DND-41 (cell line): ENCODE measurements around the gene ZYG11A.
"Not testable (repeated sequence)": the region's sequence is repeated elsewhere in the genome, so short reads cannot be mapped to it uniquely, and the experiment has no call there.

Experiments used
- ATAC-seq: fragments of 200-7000 bp; cut with Tn5 transposase; 3 replicates; pipeline ENCODE4 v1.9.1; 2021; ENCODE audit warnings: low read depth; ENCODE audit not compliant: insufficient read depth
- DNase-seq: peaks from one replicate; pipeline ENCODE4 v3.0.0-alpha.2; 2020
- H2AFZ ChIP-seq: 2 replicates; pipeline ENCODE4 v1.6.0; 2012; ENCODE audit warnings: low read depth, low read length
- H3K27ac ChIP-seq: 2 replicates; pipeline ENCODE4 v1.5.1; 2012; ENCODE audit warnings: low read length, inconsistent platforms
- H3K27me3 ChIP-seq: fragments of 200-600 bp; sonication (generic); 2 replicates; pipeline ENCODE4 v1.6.0; 2012; ENCODE audit warnings: low read length, mild to moderate bottlenecking, inconsistent platforms; ENCODE audit not compliant: insufficient read depth, poor library complexity
- H3K36me3 ChIP-seq: 2 replicates; pipeline ENCODE4 v1.5.1; 2012; ENCODE audit warnings: low read length, inconsistent platforms; ENCODE audit not compliant: insufficient read depth
- H3K4me1 ChIP-seq: 2 replicates; pipeline ENCODE4 v1.5.1; 2012; ENCODE audit warnings: mild to moderate bottlenecking, low read length; ENCODE audit not compliant: insufficient read depth
- H3K4me2 ChIP-seq: 2 replicates; pipeline ENCODE4 v1.6.0; 2012; ENCODE audit warnings: mild to moderate bottlenecking, moderate library complexity, low read length, inconsistent platforms; ENCODE audit not compliant: insufficient read depth
- H3K4me3 ChIP-seq, 2 experiments: fragments of 200-600 bp in 1 of 2; shearing (Covaris generic) in 1 of 2; 2 replicates each; pipeline ENCODE4 v1.5.1; 2012 to 2016; ENCODE audit warnings: inconsistent platforms in 2 of 2, low read length in 2 of 2, mild to moderate bottlenecking in 2 of 2, low read depth in 1 of 2, moderate library complexity in 1 of 2
- H3K79me2 ChIP-seq: 2 replicates; pipeline ENCODE4 v1.6.0; 2012; ENCODE audit warnings: low read length, inconsistent platforms; ENCODE audit not compliant: insufficient read depth
- H3K9ac ChIP-seq: 2 replicates; pipeline ENCODE4 v1.6.0; 2012; ENCODE audit warnings: low read depth, mild to moderate bottlenecking, inconsistent platforms, low read length, moderate library complexity
- H3K9me3 ChIP-seq: 2 replicates; pipeline ENCODE4 v1.5.1; 2012; ENCODE audit warnings: low read length, moderate library complexity, mild to moderate bottlenecking, inconsistent platforms; ENCODE audit not compliant: insufficient read depth, severe bottlenecking
- H4K20me1 ChIP-seq: 2 replicates; pipeline ENCODE4 v1.6.0; 2012; ENCODE audit warnings: low read length; ENCODE audit not compliant: insufficient read depth
- EZH2 ChIP-seq: IDR thresholded peaks from 3 replicates; pipeline ENCODE4 v1.6.1; 2012; ENCODE audit warnings: borderline replicate concordance, low read depth, mild to moderate bottlenecking, moderate library complexity, low read length, inconsistent platforms; ENCODE audit not compliant: severe bottlenecking
- TF ChIP-seq, protein P1 (sequence below): IDR thresholded peaks from 2 replicates; pipeline ENCODE4 v1.5.1; 2012; ENCODE audit warnings: borderline replicate concordance, low read length, moderate library complexity, mild to moderate bottlenecking; ENCODE audit not compliant: poor library complexity, severe bottlenecking; ENCODE audit errors: extremely low read depth

The ZYG11A gene

DNA sequence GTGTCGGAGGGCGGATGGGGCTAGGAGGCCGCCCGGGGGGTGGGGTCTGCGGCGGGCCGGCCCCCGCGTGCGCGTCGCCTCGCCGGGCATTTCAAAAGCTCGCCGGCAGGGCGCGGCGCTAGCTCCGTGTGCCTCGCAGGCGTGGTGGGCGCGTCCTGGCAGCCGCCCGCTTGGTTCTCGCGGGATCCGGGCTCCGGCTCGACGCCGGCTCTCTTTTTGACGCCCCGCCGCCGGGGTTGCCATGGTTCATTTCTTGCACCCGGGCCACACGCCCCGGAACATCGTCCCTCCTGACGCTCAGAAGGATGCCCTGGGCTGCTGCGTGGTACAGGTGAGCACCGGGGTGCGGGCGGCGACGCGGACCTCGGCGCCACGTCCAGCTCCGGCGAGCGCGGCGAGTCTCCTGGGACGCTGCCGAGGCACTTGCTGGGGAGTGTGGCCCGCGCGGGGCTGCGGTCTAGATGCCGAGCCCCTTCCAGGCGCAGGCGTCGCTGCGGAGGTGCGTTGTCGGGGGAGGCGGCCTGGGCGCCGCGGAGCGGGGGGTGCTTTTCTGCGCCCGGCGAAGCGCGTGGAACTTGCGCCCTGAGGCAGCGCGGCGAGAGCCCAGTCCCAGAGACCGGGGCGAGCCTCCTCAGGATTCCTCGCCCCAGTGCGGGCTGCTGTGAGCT is at the start of gene ZYG11A:
Gene ZYG11A, plus strand, starts transcription at position 118 of the 668 bp plus-strand sequence. Its CDS starts 124 bp downstream, at position 242.
- TF ChIP-seq EZH2: no peak
- TF ChIP-seq, protein P1, sequence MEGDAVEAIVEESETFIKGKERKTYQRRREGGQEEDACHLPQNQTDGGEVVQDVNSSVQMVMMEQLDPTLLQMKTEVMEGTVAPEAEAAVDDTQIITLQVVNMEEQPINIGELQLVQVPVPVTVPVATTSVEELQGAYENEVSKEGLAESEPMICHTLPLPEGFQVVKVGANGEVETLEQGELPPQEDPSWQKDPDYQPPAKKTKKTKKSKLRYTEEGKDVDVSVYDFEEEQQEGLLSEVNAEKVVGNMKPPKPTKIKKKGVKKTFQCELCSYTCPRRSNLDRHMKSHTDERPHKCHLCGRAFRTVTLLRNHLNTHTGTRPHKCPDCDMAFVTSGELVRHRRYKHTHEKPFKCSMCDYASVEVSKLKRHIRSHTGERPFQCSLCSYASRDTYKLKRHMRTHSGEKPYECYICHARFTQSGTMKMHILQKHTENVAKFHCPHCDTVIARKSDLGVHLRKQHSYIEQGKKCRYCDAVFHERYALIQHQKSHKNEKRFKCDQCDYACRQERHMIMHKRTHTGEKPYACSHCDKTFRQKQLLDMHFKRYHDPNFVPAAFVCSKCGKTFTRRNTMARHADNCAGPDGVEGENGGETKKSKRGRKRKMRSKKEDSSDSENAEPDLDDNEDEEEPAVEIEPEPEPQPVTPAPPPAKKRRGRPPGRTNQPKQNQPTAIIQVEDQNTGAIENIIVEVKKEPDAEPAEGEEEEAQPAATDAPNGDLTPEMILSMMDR: no peak
- no peaks in the 10 kb centered on the region for H3K27me3 ChIP-seq
- no peak for ATAC-seq
- no peak for DNase-seq
- H3K4me1 ChIP-seq: no peaks in the 10 kb centered on the region
- H4K20me1 ChIP-seq: no peaks in the 10 kb centered on the region
- no peak within 1 kb of the TSS for H3K9ac ChIP-seq
- no peak within 1 kb of the TSS for H3K4me2 ChIP-seq
- H3K27ac ChIP-seq: no peak within 1 kb of the TSS
- H3K36me3 ChIP-seq: no peaks in the 10 kb centered on the region
- H3K9me3 ChIP-seq: no peaks in the 10 kb centered on the region
- H3K4me3 ChIP-seq: no peak within 1 kb of the TSS
- no peak within 1 kb of the TSS for H2AFZ ChIP-seq
- H3K79me2 ChIP-seq: no peaks in the 10 kb centered on the region

- H3K9ac ChIP-seq, H3K4me1 ChIP-seq, ATAC-seq, H3K4me3 ChIP-seq, H3K27me3 ChIP-seq, H3K79me2 ChIP-seq, H3K4me2 ChIP-seq, H4K20me1 ChIP-seq, H3K27ac ChIP-seq, DNase-seq, H3K9me3 ChIP-seq, H2AFZ ChIP-seq: not testable (repeated sequence)
- peaks cover 24% of the 10 kb centered on the region; the same call in 1 of the 2 replicates for H3K36me3 ChIP-seq
These were observed 48.8 kb upstream of the ZYG11A start for GRCh38 chr1:52793717-52794116.

- H3K27me3 ChIP-seq: no peaks in the 10 kb centered on the region
- DNase-seq (no peak), ATAC-seq (no peak)
- TF ChIP-seq EZH2: no peak
- TF ChIP-seq, protein P1: no peak
- no peak overlapping the region for H3K27ac ChIP-seq
- peaks cover 17% of the 10 kb centered on the region; the same call in 1 of the 2 replicates for H3K36me3 ChIP-seq
- H3K9me3 ChIP-seq: no peaks in the 10 kb centered on the region
- H3K79me2 ChIP-seq: no peaks in the 10 kb centered on the region
- no peaks in the 10 kb centered on the region for H4K20me1 ChIP-seq
- no peaks in the 10 kb centered on the region for H3K4me1 ChIP-seq
- H3K4me2 ChIP-seq: no peak overlapping the region
- H3K4me3 ChIP-seq: no peak overlapping the region
- H2AFZ ChIP-seq: no peak overlapping the region
- H3K9ac ChIP-seq: no peak overlapping the region
These were observed 47.1 kb upstream of the ZYG11A start for GRCh38 chr1:52795464-52795863.

- no peak for DNase-seq
- no peak overlapping the region for H3K4me2 ChIP-seq
- no peaks in the 10 kb centered on the region for H3K79me2 ChIP-seq
- TF ChIP-seq, protein P1: no peak
- no peak for TF ChIP-seq EZH2
- H3K9ac ChIP-seq: no peak overlapping the region
- no peaks in the 10 kb centered on the region for H3K4me1 ChIP-seq
- H2AFZ ChIP-seq: no peak overlapping the region
- H3K27me3 ChIP-seq: no peaks in the 10 kb centered on the region
- peaks cover 26% of the 10 kb centered on the region; the same call in 1 of the 2 replicates for H3K36me3 ChIP-seq
- no peaks in the 10 kb centered on the region for H3K9me3 ChIP-seq
- no peak overlapping the region for H3K27ac ChIP-seq
- ATAC-seq: no peak
- H4K20me1 ChIP-seq: no peaks in the 10 kb centered on the region
- no peak overlapping the region for H3K4me3 ChIP-seq
These were observed 44.2 kb upstream of the ZYG11A start for GRCh38 chr1:52798331-52798730.
